Neuronal stem cell (in vitro differentiated cells): ENCODE measurements around the gene MMP19.

Experiments used
- DNase-seq: peaks from one replicate; pipeline ENCODE4 v3.0.0-alpha.2; 2013; ENCODE audit warnings: low spot score
- H2AFZ ChIP-seq: one replicate; pipeline ENCODE4 v1.6.1; 2013; ENCODE audit warnings: mild to moderate bottlenecking, low read length, inconsistent platforms
- H2AK5ac ChIP-seq: 2 replicates; pipeline ENCODE4 v1.6.1; 2013; ENCODE audit warnings: low read depth, mild to moderate bottlenecking, inconsistent platforms, low read length, moderate library complexity, mixed read lengths
- H2BK120ac ChIP-seq: 2 replicates; pipeline ENCODE4 v1.6.1; 2013; ENCODE audit warnings: low read depth, mild to moderate bottlenecking, inconsistent platforms, low read length, moderate library complexity, mixed read lengths
- H2BK12ac ChIP-seq: one replicate; pipeline ENCODE4 v1.6.1; 2013; ENCODE audit warnings: low read length, inconsistent platforms
- H2BK15ac ChIP-seq: 2 replicates; pipeline ENCODE4 v1.6.1; 2013; ENCODE audit warnings: mild to moderate bottlenecking, low read length, inconsistent platforms, mixed read lengths
- H2BK5ac ChIP-seq: one replicate; pipeline ENCODE4 v1.6.1; 2013; ENCODE audit warnings: inconsistent platforms, mild to moderate bottlenecking, low read length, moderate library complexity
- H3K14ac ChIP-seq: one replicate; pipeline ENCODE4 v1.6.1; 2013; ENCODE audit warnings: low read length, inconsistent platforms
- H3K18ac ChIP-seq: 2 replicates; pipeline ENCODE4 v1.6.1; 2013; ENCODE audit warnings: low read length, inconsistent platforms
- H3K23ac ChIP-seq: 2 replicates; pipeline ENCODE4 v1.6.1; 2013; ENCODE audit warnings: low read depth, mild to moderate bottlenecking, mixed read lengths, low read length, inconsistent platforms; ENCODE audit not compliant: poor library complexity
- H3K27ac ChIP-seq: replicated peaks from 3 replicates; pipeline ENCODE4 v1.5.1; 2013; ENCODE audit warnings: low read length, inconsistent platforms
- H3K27me3 ChIP-seq, 3 experiments: 2 replicates each; pipeline ENCODE4 v1.6.1; 2013; ENCODE audit warnings: low read length in 3 of 3, mild to moderate bottlenecking in 2 of 3, inconsistent platforms in 1 of 3, low read depth in 1 of 3, mixed read lengths in 1 of 3, moderate library complexity in 1 of 3; ENCODE audit not compliant: control insufficient read depth in 3 of 3, insufficient read depth in 3 of 3
- H3K36me3 ChIP-seq, 2 donors: replicated peaks in 1 of 2; 2 replicates each; pipeline ENCODE4 v1.6.1; 2013; ENCODE audit warnings: low read length in 2 of 2; ENCODE audit not compliant: control insufficient read depth in 2 of 2, insufficient read depth in 2 of 2
- H3K4ac ChIP-seq: 2 replicates; pipeline ENCODE4 v1.6.1; 2013; ENCODE audit warnings: inconsistent platforms, mild to moderate bottlenecking, low read length, moderate library complexity
- H3K4me1 ChIP-seq, 2 donors: 1 replicate in 1 of 2; 2 replicates in 1 of 2; pipeline ENCODE4 v1.6.1; 2013; ENCODE audit warnings: low read length in 2 of 2, low read depth in 1 of 2; ENCODE audit not compliant: control insufficient read depth in 2 of 2, insufficient read depth in 1 of 2
- H3K4me2 ChIP-seq: one replicate; pipeline ENCODE4 v1.6.1; 2013; ENCODE audit warnings: mild to moderate bottlenecking, low read length, inconsistent platforms; ENCODE audit not compliant: insufficient read depth, poor library complexity, severe bottlenecking
- H3K4me3 ChIP-seq, 2 donors: 2 replicates each; pipeline ENCODE4 v1.5.1; 2013; ENCODE audit warnings: low read length in 2 of 2, mild to moderate bottlenecking in 2 of 2, inconsistent platforms in 1 of 2, moderate library complexity in 1 of 2
- H3K79me1 ChIP-seq: one replicate; pipeline ENCODE4 v1.6.1; 2013; ENCODE audit warnings: low read depth, mild to moderate bottlenecking, inconsistent platforms, low read length, moderate library complexity
- H3K9ac ChIP-seq: one replicate; pipeline ENCODE4 v1.6.1; 2013; ENCODE audit warnings: mild to moderate bottlenecking, low read depth, low read length, inconsistent platforms; ENCODE audit not compliant: poor library complexity
- H3K9me3 ChIP-seq, 2 donors: replicated peaks in 1 of 2; 2 replicates each; pipeline versions ENCODE3 to v1.6.1; 2013; ENCODE audit warnings: low read length in 2 of 2, mild to moderate bottlenecking in 2 of 2, inconsistent platforms in 1 of 2, low read depth in 1 of 2, mixed read lengths in 1 of 2, moderate library complexity in 1 of 2; ENCODE audit not compliant: control insufficient read depth in 2 of 2, insufficient read depth in 1 of 2
- H4K8ac ChIP-seq: one replicate; pipeline ENCODE4 v1.6.1; 2013; ENCODE audit warnings: low read depth, mild to moderate bottlenecking, inconsistent platforms, low read length, moderate library complexity
- H4K91ac ChIP-seq: one replicate; pipeline ENCODE4 v1.6.1; 2013; ENCODE audit warnings: low read length, low read depth, mild to moderate bottlenecking, inconsistent platforms; ENCODE audit not compliant: poor library complexity
- WGBS, 2 donors: extraction: QIAGEN DNeasy Blood & Tissue Kit; methylation state at CpG; one replicate each; pipeline ENCODE4 v1.1.7; 2013; ENCODE audit warnings: missing lambda C conversion rate in 2 of 2, mixed read lengths in 1 of 2; ENCODE audit not compliant: insufficient read length in 2 of 2, insufficient replicate concordance in 1 of 2; ENCODE audit errors: extremely low coverage in 2 of 2; 5-methylcytosine and 5-hydroxymethylcytosine counted together

Gene MMP19

GRCh38 chr12:55830601-55831446 is 11.9 kb downstream of the MMP19 start:
- H2AK5ac ChIP-seq, result peak overlapping the region; percentile 9
- H3K14ac ChIP-seq, result no peak overlapping the region
- no peaks in the 10 kb centered on the region for H3K9me3 ChIP-seq
- H2AFZ ChIP-seq, result peak overlapping the region; percentile 91
- no peak overlapping the region for H2BK12ac ChIP-seq
- peak overlapping the region; percentile 89 for H3K9ac ChIP-seq
- no peaks in the 10 kb centered on the region for H3K27me3 ChIP-seq
- H4K91ac ChIP-seq, result no peak overlapping the region
- peak; percentile 82 for DNase-seq
- H2BK5ac ChIP-seq, result peak overlapping the region; percentile 46
- H2BK120ac ChIP-seq, result no peak overlapping the region
- peaks cover 5% of the 10 kb centered on the region for H3K79me1 ChIP-seq
- H2BK15ac ChIP-seq, result no peak overlapping the region
- H3K18ac ChIP-seq, result peak overlapping the region; percentile 86
- no peak overlapping the region for H3K4ac ChIP-seq
- H3K4me2 ChIP-seq, result peak overlapping the region; percentile 74
- peaks cover 2 to 24% of the 10 kb centered on the region in 2 donors for H3K36me3 ChIP-seq
- WGBS, 2 donors, result no CpG with 5 or more reads among the region's 23 CpGs
- no peak overlapping the region for H3K23ac ChIP-seq
- peak overlapping the region; percentile 86 for H3K27ac ChIP-seq
- no peak overlapping the region for H4K8ac ChIP-seq
- H3K4me1 ChIP-seq, result peaks cover 7 to 14% of the 10 kb centered on the region in 2 donors
- peak overlapping the region; percentile 63 to 98 for H3K4me3 ChIP-seq

GRCh38 chr12:55829967-55830600 is 12.7 kb downstream of the MMP19 start:
- Histone ChIP-seq H2BK120ac (peak overlapping the region; percentile 49), H2BK12ac (no peak overlapping the region), H3K36me3 (peaks cover 2 to 28% of the 10 kb centered on the region in 2 donors), H4K91ac (no peak overlapping the region), H3K4me2 (peak overlapping the region; percentile 74), H3K27ac (peak overlapping the region; percentile 86), H3K9ac (peak overlapping the region; percentile 93), H2AFZ (peak overlapping the region; percentile 91), H3K14ac (peak overlapping the region; percentile 49), H2AK5ac (peak overlapping the region; percentile 46), H2BK15ac (no peak overlapping the region), H2BK5ac (peak overlapping the region; percentile 46), H3K18ac (peak overlapping the region; percentile 96), H3K79me1 (peaks cover 5% of the 10 kb centered on the region), H3K27me3 (no peaks in the 10 kb centered on the region), H3K4me1 (peaks cover 7 to 14% of the 10 kb centered on the region in 2 donors), H3K9me3 (no peaks in the 10 kb centered on the region), H3K4me3 (peak overlapping the region; percentile 63 to 98), H4K8ac (no peak overlapping the region), H3K4ac (no peak overlapping the region), H3K23ac (peak overlapping the region; percentile 85)
- WGBS, 2 donors, result no CpG with 5 or more reads among the region's 37 CpGs
- no peak for DNase-seq

GRCh38 chr12:55828357-55828756 is 14.4 kb downstream of the MMP19 start:
- Histone ChIP-seq H3K9me3 (no peaks in the 10 kb centered on the region), H2AFZ (no peak overlapping the region), H3K4me1 (peaks cover 7 to 17% of the 10 kb centered on the region in 2 donors), H3K9ac (no peak overlapping the region), H3K36me3 (peaks cover 2 to 46% of the 10 kb centered on the region in 2 donors), H2BK12ac (no peak overlapping the region), H3K18ac (no peak overlapping the region), H3K4ac (no peak overlapping the region), H2AK5ac (no peak overlapping the region), H3K27me3 (no peaks in the 10 kb centered on the region), H2BK15ac (no peak overlapping the region), H3K27ac (no peak overlapping the region), H4K91ac (no peak overlapping the region), H2BK120ac (no peak overlapping the region), H4K8ac (no peak overlapping the region), H3K4me3 (peak overlapping the region in 1 of 2 donors; percentile 63), H3K4me2 (no peak overlapping the region), H2BK5ac (no peak overlapping the region), H3K14ac (peak overlapping the region; percentile 65), H3K79me1 (peaks cover 5% of the 10 kb centered on the region), H3K23ac (no peak overlapping the region)
- no CpG with 5 or more reads among the region's 5 CpGs for WGBS, 2 donors
- DNase-seq, result no peak

GRCh38 chr12:55827806-55828205 is 14.9 kb downstream of the MMP19 start:
- Histone ChIP-seq H2BK15ac (no peak overlapping the region), H3K4me2 (no peak overlapping the region), H3K27me3 (no peaks in the 10 kb centered on the region), H2AFZ (no peak overlapping the region), H3K23ac (no peak overlapping the region), H3K4me3 (no peak overlapping the region), H3K4ac (no peak overlapping the region), H2AK5ac (no peak overlapping the region), H4K91ac (no peak overlapping the region), H3K79me1 (peaks cover 5% of the 10 kb centered on the region), H3K9me3 (no peaks in the 10 kb centered on the region), H3K4me1 (peaks cover 7 to 17% of the 10 kb centered on the region in 2 donors), H2BK5ac (no peak overlapping the region), H3K36me3 (peaks cover 7 to 51% of the 10 kb centered on the region in 2 donors), H4K8ac (no peak overlapping the region), H3K14ac (no peak overlapping the region), H2BK120ac (no peak overlapping the region), H2BK12ac (no peak overlapping the region), H3K9ac (no peak overlapping the region), H3K27ac (no peak overlapping the region), H3K18ac (no peak overlapping the region)
- WGBS, 2 donors, result no CpG with 5 or more reads among the region's 15 CpGs
- no peak for DNase-seq
